Esophagus (tissue), 2 donors: ENCODE measurements around the gene OPA3. TPM values are rescaled to one million over a fixed set of nuclear protein-coding genes. Genes with fewer than 3 reads are reported as not detected.
"Not testable (repeated sequence)": the region's sequence is repeated elsewhere in the genome, so short reads cannot be mapped to it uniquely, and the experiment has no call there.

Source experiments
- H3K27ac ChIP-seq, 2 donors: one replicate each; pipeline ENCODE4 v1.5.1; 2013; ENCODE audit warnings: low read depth in 2 of 2, mild to moderate bottlenecking in 2 of 2, inconsistent platforms in 1 of 2, low read length in 1 of 2, moderate library complexity in 1 of 2
- H3K27me3 ChIP-seq, 2 donors: one replicate each; pipeline ENCODE4 v1.6.1; 2013; ENCODE audit warnings: low read length in 2 of 2, control low read depth in 1 of 2, mild to moderate bottlenecking in 1 of 2; ENCODE audit not compliant: insufficient read depth in 2 of 2, control insufficient read depth in 1 of 2
- H3K36me3 ChIP-seq, 2 donors: one replicate each; pipeline ENCODE4 v1.6.1; 2013; ENCODE audit warnings: low read length in 1 of 2; ENCODE audit not compliant: control insufficient read depth in 2 of 2, insufficient read depth in 2 of 2
- H3K4me1 ChIP-seq, 2 donors: one replicate each; pipeline ENCODE4 v1.6.1; 2013; ENCODE audit warnings: low read length in 1 of 2; ENCODE audit not compliant: control insufficient read depth in 2 of 2, insufficient read depth in 2 of 2
- H3K4me3 ChIP-seq, 2 donors: one replicate each; pipeline ENCODE4 v1.5.1; 2013; ENCODE audit warnings: low read length in 2 of 2, mild to moderate bottlenecking in 2 of 2, low read depth in 1 of 2, moderate library complexity in 1 of 2
- H3K9me3 ChIP-seq, 2 donors: one replicate each; pipeline ENCODE4 v1.6.1; 2013; ENCODE audit warnings: mild to moderate bottlenecking in 2 of 2, low read depth in 1 of 2, low read length in 1 of 2, moderate library complexity in 1 of 2; ENCODE audit not compliant: control insufficient read depth in 2 of 2, insufficient read depth in 1 of 2
- WGBS, 2 donors: extraction: QIAGEN DNeasy Blood & Tissue Kit; methylation state at CpG; one replicate each; pipeline ENCODE4 v1.1.7; 2013; 5-methylcytosine and 5-hydroxymethylcytosine counted together
- polyA plus RNA-seq, 2 donors: library from polyadenylated mRNA; stranded (reverse); fragments of 200-250 nt; gene quantifications; one replicate each; pipeline ENCODE4 v1.2.3, GENCODE V29; 2013
- donor health status: healthy with polysubstance abuse.
- donor health status: Bipolar disorder and iron deficiency.

Gene OPA3
- polyA plus RNA-seq, result 1 to 10 TPM; 4.0 to 4.6 TPM

DNA sequence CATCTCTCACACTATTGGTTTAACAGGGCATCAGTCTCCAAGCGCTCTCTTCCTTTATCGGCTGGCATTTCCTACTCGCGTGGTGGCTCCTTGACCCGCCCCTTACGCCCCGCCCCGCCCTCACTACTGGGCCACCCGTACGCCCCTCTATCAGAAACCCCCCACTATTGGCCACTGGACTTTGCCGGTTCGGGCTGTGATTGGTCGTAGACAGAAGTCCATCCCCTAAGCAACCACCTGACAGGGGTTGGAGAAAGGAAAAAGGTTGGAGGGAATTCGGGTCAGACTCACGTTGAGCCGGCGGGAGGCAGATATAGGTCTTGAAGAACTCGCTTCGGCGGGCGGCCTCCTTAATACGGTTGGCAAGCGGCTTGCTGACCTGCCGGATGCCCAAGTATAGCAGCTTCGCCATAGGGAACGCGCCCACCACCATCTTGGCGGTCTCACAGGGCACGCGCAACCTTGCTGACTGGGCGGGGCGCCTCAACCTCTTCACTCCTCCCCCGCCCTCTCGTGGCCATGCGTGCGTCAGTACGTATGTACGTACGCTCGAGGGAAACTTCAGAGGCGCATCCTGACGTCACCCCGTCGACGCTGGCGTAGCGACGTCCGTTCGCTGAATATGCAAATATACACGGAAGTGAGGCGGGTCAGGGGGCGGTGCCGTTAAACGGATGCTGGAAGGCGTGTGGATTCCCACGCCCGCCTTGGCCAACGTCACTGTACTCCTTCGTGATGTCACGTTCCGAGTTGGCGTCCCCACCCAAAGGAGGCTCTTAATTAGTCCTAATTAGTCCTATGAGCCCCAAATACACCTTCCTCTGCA, at the start of gene OPA3:
Gene OPA3 (minus strand): TSS at position 471 of the 826 bp plus-strand sequence. CDS start 38 bp downstream, at position 433.
- Histone ChIP-seq H3K27ac (peak within 1 kb of the TSS; percentile 97 to 100), H3K4me1 (peaks cover 0 to 2% of the 10 kb centered on the region in 2 donors), H3K36me3 (no peaks in the 10 kb centered on the region), H3K27me3 (no peaks in the 10 kb centered on the region), H3K4me3 (peak within 1 kb of the TSS; percentile 69 to 71), H3K9me3 (no peaks in the 10 kb centered on the region)
- WGBS, 2 donors, result 0% methylated on average over 63 of the region's 63 CpGs

- peak overlapping the region; percentile 86 to 92 for H3K27ac ChIP-seq
- peaks cover 0 to 5% of the 10 kb centered on the region in 2 donors for H3K36me3 ChIP-seq
- H3K4me1 ChIP-seq, result peaks cover 0 to 6% of the 10 kb centered on the region in 2 donors
- H3K9me3 ChIP-seq, result no peaks in the 10 kb centered on the region
- H3K4me3 ChIP-seq, result no peak overlapping the region
- 45 to 50% methylated on average over 27 of the region's 27 CpGs for WGBS, 2 donors
- H3K27me3 ChIP-seq, result no peaks in the 10 kb centered on the region
Measured at GRCh38 chr19:45632468-45633196, 48.0 kb upstream of the OPA3 start.

GRCh38 chr19:45630463-45630862, 45.9 kb upstream of the OPA3 start:
- Histone ChIP-seq H3K36me3 (peaks cover 0 to 9% of the 10 kb centered on the region in 2 donors), H3K4me1 (peaks cover 0 to 6% of the 10 kb centered on the region in 2 donors), H3K9me3 (no peaks in the 10 kb centered on the region), H3K4me3 (no peak overlapping the region), H3K27me3 (no peaks in the 10 kb centered on the region), H3K27ac (peak overlapping the region in 1 of 2 donors; percentile 13)
- WGBS, 2 donors, result 77 to 78% methylated on average over 2 of the region's 2 CpGs

- no peak overlapping the region for H3K4me3 ChIP-seq
- H3K9me3 ChIP-seq, result no peaks in the 10 kb centered on the region
- peak overlapping the region in 1 of 2 donors; percentile 42 for H3K27ac ChIP-seq
- WGBS, 2 donors, result 88 to 89% methylated on average over 4 of the region's 4 CpGs
- H3K27me3 ChIP-seq, result no peaks in the 10 kb centered on the region
- peaks cover 0 to 6% of the 10 kb centered on the region in 2 donors for H3K4me1 ChIP-seq
- peaks cover 0 to 13% of the 10 kb centered on the region in 2 donors for H3K36me3 ChIP-seq
Measured at GRCh38 chr19:45629704-45630103, 45.1 kb upstream of the OPA3 start.

DNA sequence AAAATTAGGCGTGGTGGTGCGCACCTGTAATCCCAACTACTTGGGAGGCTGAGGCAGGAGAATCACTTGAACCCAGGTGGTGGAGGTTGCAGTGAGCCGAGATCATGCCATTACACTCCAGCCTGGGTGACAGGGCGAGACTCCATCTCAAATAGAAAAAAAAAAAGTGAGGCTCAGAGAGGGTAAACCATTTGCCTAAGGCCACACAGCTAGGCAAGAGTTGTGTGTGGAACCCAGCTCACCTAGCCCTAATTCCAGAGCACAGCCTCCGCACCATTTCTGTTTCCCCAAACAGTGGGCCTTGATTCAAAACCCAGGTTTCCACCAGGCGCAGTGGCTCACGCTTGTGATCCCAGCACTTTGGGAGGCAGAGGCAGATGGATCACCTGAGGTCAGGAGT, 43.6 kb upstream of the OPA3 start:
- H3K27ac ChIP-seq, H3K27me3 ChIP-seq, H3K4me3 ChIP-seq, H3K4me1 ChIP-seq, H3K9me3 ChIP-seq: not testable (repeated sequence)
- H3K36me3 ChIP-seq, result peaks cover 0 to 18% of the 10 kb centered on the region in 2 donors
- WGBS, 2 donors, result 96 to 97% methylated on average over 7 of the region's 7 CpGs

DNA sequence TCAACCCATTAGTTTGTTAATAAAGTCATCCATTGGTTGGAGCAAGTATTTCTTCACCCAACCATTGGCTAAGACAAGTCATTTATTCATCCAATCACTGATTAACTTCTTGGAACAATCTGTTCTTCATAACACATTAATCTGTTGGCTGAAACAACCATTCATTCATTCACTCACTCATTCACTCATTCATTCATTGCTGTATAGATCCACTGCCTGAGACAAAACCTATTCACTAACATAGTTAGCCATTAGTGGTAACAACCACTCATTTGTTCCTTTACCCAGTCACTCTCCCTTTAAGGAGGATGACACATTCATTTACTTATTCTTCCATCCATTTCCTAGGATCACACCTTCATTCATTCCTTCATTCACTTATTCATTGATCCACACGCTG, 39.4 kb upstream of the OPA3 start:
- WGBS, 2 donors, result 90 to 91% methylated on average over 1 of the region's 1 CpG
- H3K27ac ChIP-seq, result no peak overlapping the region
- H3K36me3 ChIP-seq, result peaks cover 12 to 34% of the 10 kb centered on the region in 2 donors
- no peaks in the 10 kb centered on the region for H3K27me3 ChIP-seq
- no peak overlapping the region for H3K4me3 ChIP-seq
- no peaks in the 10 kb centered on the region for H3K4me1 ChIP-seq
- H3K9me3 ChIP-seq, result no peaks in the 10 kb centered on the region

DNA sequence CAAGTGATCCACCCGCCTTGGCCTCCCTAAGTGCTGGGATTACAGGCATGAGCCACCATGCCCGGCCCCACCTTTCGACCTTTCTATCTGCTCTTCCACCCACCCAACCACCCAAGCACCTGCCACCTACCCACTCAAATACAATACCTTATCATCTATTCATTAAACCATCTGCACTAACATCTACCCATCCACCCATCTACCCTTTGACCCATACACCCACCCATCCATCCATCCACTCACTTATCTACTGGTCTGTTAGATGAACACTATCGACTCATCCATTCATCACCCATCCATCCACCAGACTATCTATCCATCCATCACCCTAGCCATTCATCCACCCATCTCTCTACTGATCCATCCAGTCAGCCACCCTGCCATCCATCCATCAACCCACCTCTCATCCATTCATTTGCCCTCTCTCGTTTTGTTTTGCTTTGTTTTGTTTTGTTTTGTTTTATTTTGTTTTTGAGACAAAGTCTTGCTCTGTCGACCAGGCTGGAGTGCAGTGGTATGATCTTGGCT, 37.4 kb upstream of the OPA3 start:
- Histone ChIP-seq H3K27ac (no peak overlapping the region), H3K4me3 (no peak overlapping the region), H3K9me3 (no peaks in the 10 kb centered on the region), H3K4me1 (no peaks in the 10 kb centered on the region), H3K27me3 (no peaks in the 10 kb centered on the region), H3K36me3 (peaks cover 12 to 42% of the 10 kb centered on the region in 2 donors)
- 84 to 85% methylated on average over 6 of the region's 6 CpGs for WGBS, 2 donors

- no peak overlapping the region for H3K27ac ChIP-seq
- no peak overlapping the region for H3K4me3 ChIP-seq
- H3K4me1 ChIP-seq, result peaks cover 0 to under 1% of the 10 kb centered on the region in 2 donors
- no peaks in the 10 kb centered on the region for H3K27me3 ChIP-seq
- peaks cover 12 to 43% of the 10 kb centered on the region in 2 donors for H3K36me3 ChIP-seq
- 91 to 97% methylated on average over 17 of the region's 17 CpGs for WGBS, 2 donors
- no peaks in the 10 kb centered on the region for H3K9me3 ChIP-seq
Measured at GRCh38 chr19:45621389-45621788, 36.8 kb upstream of the OPA3 start.

- H3K4me3 ChIP-seq, result no peak overlapping the region
- H3K9me3 ChIP-seq, result no peaks in the 10 kb centered on the region
- peaks cover 0 to 15% of the 10 kb centered on the region in 2 donors for H3K4me1 ChIP-seq
- WGBS, 2 donors, result 88 to 91% methylated on average over 10 of the region's 10 CpGs
- H3K27ac ChIP-seq, result peak overlapping the region in 1 of 2 donors; percentile 32
- H3K27me3 ChIP-seq, result no peaks in the 10 kb centered on the region
- peaks cover 12 to 45% of the 10 kb centered on the region in 2 donors for H3K36me3 ChIP-seq
Measured at GRCh38 chr19:45616704-45617017, 32.1 kb upstream of the OPA3 start.
